H1 (cell line): ENCODE results near the gene DPEP2. TPM values are rescaled to one million over a fixed set of nuclear protein-coding genes. Genes with fewer than 3 reads are reported as not detected.

Experiments
- CTCF ChIA-PET: fragments of 300-600 bp; sonication (Branson Sonifier 250); formaldehyde crosslinking; loops from one replicate; lab custom pipeline; 2021; ENCODE audit not compliant: partially characterized antibody; lab: Charles Lee
- POLR2A ChIA-PET: fragments of 300-600 bp; sonication (Branson Sonifier 250); formaldehyde crosslinking; loops from one replicate; lab custom pipeline; 2021; ENCODE audit warnings: inconsistent platforms; ENCODE audit not compliant: partially characterized antibody; lab: Charles Lee
- DNase-seq, 2 experiments: peaks; one replicate each; pipeline versions ENCODE4 v3.0.0 to v3.0.0-alpha.2; 2010 to 2022; ENCODE audit warnings: low spot score in 2 of 2, low read depth in 1 of 2, mixed read lengths in 1 of 2
- FAIRE-seq: peaks from 2 replicates; lab custom pipeline; 2011; peaks lifted over from hg19 to GRCh38; lab: Jason Lieb, UNC
- H2AFZ ChIP-seq: 2 replicates; pipeline ENCODE4 v1.8.1; 2012; ENCODE audit warnings: low read length, inconsistent platforms
- H2AK5ac ChIP-seq: 2 replicates; pipeline ENCODE4 v1.6.1; 2013; ENCODE audit warnings: low read depth, low read length
- H2BK120ac ChIP-seq: replicated peaks from 2 replicates; pipeline ENCODE3; 2013; ENCODE audit warnings: low read depth, low read length, inconsistent platforms
- H2BK12ac ChIP-seq: 2 replicates; pipeline ENCODE4 v1.6.1; 2013; ENCODE audit warnings: low read depth, low read length
- H2BK15ac ChIP-seq: 2 replicates; pipeline ENCODE4 v1.6.1; 2013; ENCODE audit warnings: low read length
- H2BK20ac ChIP-seq: 2 replicates; pipeline ENCODE4 v1.6.1; 2013; ENCODE audit warnings: low read length
- H2BK5ac ChIP-seq: 2 replicates; pipeline ENCODE4 v1.6.1; 2013; ENCODE audit warnings: low read depth, low read length
- H3K14ac ChIP-seq: 2 replicates; pipeline ENCODE4 v1.6.1; 2013; ENCODE audit warnings: inconsistent platforms; ENCODE audit not compliant: insufficient read length
- H3K18ac ChIP-seq: 2 replicates; pipeline ENCODE4 v1.6.1; 2013; ENCODE audit warnings: low read length; ENCODE audit errors: extremely low read depth
- H3K23ac ChIP-seq: 2 replicates; pipeline ENCODE4 v1.6.1; 2013; ENCODE audit warnings: inconsistent platforms; ENCODE audit not compliant: insufficient read length
- H3K23me2 ChIP-seq: 2 replicates; pipeline ENCODE4 v1.6.1; 2013; ENCODE audit warnings: low read depth, low read length
- H3K27ac ChIP-seq: 2 replicates; pipeline ENCODE4 v1.6.1; 2011; ENCODE audit warnings: low read depth, low read length, inconsistent platforms
- H3K27me3 ChIP-seq, 4 experiments: replicated peaks in 1 of 4; 1 replicate in 1 of 4; 2 replicates in 3 of 4; pipeline versions ENCODE4 v1.6.1 to v1.8.1; 2011 to 2013; ENCODE audit warnings: low read length in 3 of 4, mild to moderate bottlenecking in 3 of 4, inconsistent platforms in 2 of 4, mixed read lengths in 2 of 4, moderate library complexity in 1 of 4; ENCODE audit not compliant: control insufficient read depth in 3 of 4, insufficient read depth in 3 of 4; ENCODE audit errors: extremely low read depth in 1 of 4
- H3K36me3 ChIP-seq, 4 experiments: 2 replicates each; pipeline versions ENCODE4 v1.6.1 to v1.8.1; 2011 to 2013; ENCODE audit warnings: mild to moderate bottlenecking in 4 of 4, low read length in 3 of 4, moderate library complexity in 2 of 4, control low read depth in 1 of 4, inconsistent platforms in 1 of 4; ENCODE audit not compliant: insufficient read depth in 4 of 4, control insufficient read depth in 2 of 4
- H3K4ac ChIP-seq: replicated peaks from 2 replicates; pipeline ENCODE3; 2013; ENCODE audit warnings: low read length, low read depth, mixed read lengths, inconsistent platforms; ENCODE audit not compliant: insufficient read length
- H3K4me1 ChIP-seq, 4 experiments: replicated peaks in 1 of 4; 1 replicate in 1 of 4; 2 replicates in 3 of 4; pipeline versions ENCODE4 v1.6.1 to v1.8.1; 2011 to 2013; ENCODE audit warnings: low read length in 3 of 4, inconsistent platforms in 2 of 4, mixed read lengths in 1 of 4; ENCODE audit not compliant: insufficient read depth in 4 of 4, control insufficient read depth in 3 of 4
- H3K4me2 ChIP-seq, 2 experiments: 2 replicates each; pipeline versions ENCODE4 v1.6.1 to v1.8.1; 2011 to 2013; ENCODE audit warnings: low read depth in 2 of 2, low read length in 2 of 2, control low read depth in 1 of 2, inconsistent platforms in 1 of 2, mild to moderate bottlenecking in 1 of 2; ENCODE audit not compliant: insufficient read depth in 1 of 2
- H3K4me3 ChIP-seq, 4 experiments: fragments of 200-600, 300-600 bp in 1 of 4; sonication (generic), shearing (Covaris generic), sonication (Bioruptor Twin) in 1 of 4; 2 replicates each; pipeline versions ENCODE4 v1.5.1 to v1.8.1; 2011 to 2016; ENCODE audit warnings: low read length in 4 of 4, low read depth in 3 of 4, control low read depth in 2 of 4, inconsistent platforms in 2 of 4, mild to moderate bottlenecking in 2 of 4, mixed read lengths in 1 of 4, moderate library complexity in 1 of 4; ENCODE audit not compliant: insufficient read depth in 2 of 4; ENCODE audit errors: extremely low read depth in 1 of 4
- H3K56ac ChIP-seq: replicated peaks from 2 replicates; pipeline ENCODE3; 2013; ENCODE audit warnings: low read depth, mild to moderate bottlenecking, mixed read lengths, low read length, inconsistent platforms; ENCODE audit not compliant: insufficient read length
- H3K79me1 ChIP-seq: 2 replicates; pipeline ENCODE4 v1.6.1; 2013; ENCODE audit warnings: low read depth, low read length, control low read depth
- H3K79me2 ChIP-seq, 2 experiments: 2 replicates each; pipeline versions ENCODE4 v1.6.1 to v1.8.1; 2012 to 2013; ENCODE audit warnings: low read length in 2 of 2, mild to moderate bottlenecking in 2 of 2, inconsistent platforms in 1 of 2; ENCODE audit not compliant: insufficient read depth in 2 of 2, control insufficient read depth in 1 of 2
- H3K9ac ChIP-seq, 4 experiments: replicated peaks in 1 of 4; 1 replicate in 1 of 4; 2 replicates in 3 of 4; pipeline versions ENCODE4 v1.6.1 to v1.8.1; 2011 to 2013; ENCODE audit warnings: low read depth in 3 of 4, low read length in 3 of 4, control low read depth in 2 of 4, mild to moderate bottlenecking in 2 of 4, moderate library complexity in 2 of 4, inconsistent platforms in 1 of 4; ENCODE audit errors: extremely low read depth in 1 of 4
- H3K9me3 ChIP-seq, 2 experiments: 2 replicates each; pipeline versions ENCODE4 v1.6.1 to v1.8.1; 2012 to 2013; ENCODE audit warnings: mild to moderate bottlenecking in 2 of 2, moderate library complexity in 2 of 2, control low read depth in 1 of 2, inconsistent platforms in 1 of 2, low read depth in 1 of 2, low read length in 1 of 2, mixed read lengths in 1 of 2; ENCODE audit not compliant: insufficient read depth in 2 of 2
- H4K20me1 ChIP-seq, 2 experiments: replicated peaks in 1 of 2; 2 replicates each; pipeline versions ENCODE3 to v1.8.1; 2011 to 2013; ENCODE audit warnings: inconsistent platforms in 2 of 2, low read length in 2 of 2, mild to moderate bottlenecking in 1 of 2; ENCODE audit not compliant: insufficient read depth in 2 of 2, control insufficient read depth in 1 of 2
- H4K5ac ChIP-seq: 2 replicates; pipeline ENCODE4 v1.6.1; 2013; ENCODE audit warnings: low read length, low read depth, mixed read lengths, inconsistent platforms; ENCODE audit not compliant: insufficient read length
- H4K8ac ChIP-seq: 2 replicates; pipeline ENCODE4 v1.8.0; 2013; ENCODE audit warnings: mild to moderate bottlenecking, moderate library complexity, low read length, inconsistent platforms; ENCODE audit not compliant: insufficient read depth; ENCODE audit errors: extremely low read depth
- H4K91ac ChIP-seq: replicated peaks from 2 replicates; pipeline ENCODE3; 2013; ENCODE audit warnings: low read length, mixed read lengths, inconsistent platforms; ENCODE audit not compliant: insufficient read length
- ZNF274 ChIP-seq: IDR thresholded peaks from 2 replicates; pipeline ENCODE4 v1.7.0; 2012; ENCODE audit warnings: low read length, borderline replicate concordance; ENCODE audit errors: extremely low read depth
- WGBS, 2 experiments: shearing (Covaris generic) in 1 of 2; methylation state at CpG; one replicate each; pipeline versions ENCODE4 v1.1.6 to v1.1.7; 2013 to 2015; ENCODE audit warnings: low lambda C conversion rate in 2 of 2, mixed read lengths in 2 of 2, inconsistent platforms in 1 of 2, low coverage in 1 of 2, missing lambda C conversion rate in 1 of 2; ENCODE audit not compliant: insufficient replicate concordance in 2 of 2, insufficient coverage in 1 of 2, insufficient read length in 1 of 2; ENCODE audit errors: extremely low coverage in 1 of 2, missing lambda C conversion rate in 1 of 2; 5-methylcytosine and 5-hydroxymethylcytosine counted together
- polyA plus RNA-seq, 7 experiments: library from polyadenylated mRNA; depleted of rRNA in 3 of 7; stranded (reverse) in 5 of 7; unstranded in 2 of 7; fragments of >200 nt in 5 of 7; fragments of 200-250 nt in 2 of 7; gene quantifications; 1 replicate in 5 of 7; 2 replicates in 1 of 7; 4 replicates in 1 of 7; pipeline versions ENCODE4 v1.2.1 to v1.2.3, GENCODE V29; 2011 to 2013; ENCODE audit warnings: missing spikeins in 2 of 7, mixed read lengths in 2 of 7
- total RNA-seq: library from RNA; stranded (reverse); fragmentation: NEBNext Ultra II Directional; extraction: Animal tissue kit (Norgen Biotek cat#: 25700); gene quantifications from 2 replicates; pipeline ENCODE4 v1.2.1, GENCODE V29; 2021

The DPEP2 gene
- total and polyA plus RNA-seq, 2 of the 8 experiments (the other 6 are each of a cell fraction or from before 2014, with no cell fraction given): not detected

GRCh38 chr16:68028996-68029395, 29.7 kb upstream of the DPEP2 start:
- peaks cover 0 to 8% (median 3%) of the 10 kb centered on the region in 4 experiments; a peak in 6 of 8 replicates for H3K36me3 ChIP-seq
- no peaks in the 10 kb centered on the region for H3K4me1 ChIP-seq
- FAIRE-seq: no peak
- no peak overlapping the region for H4K91ac ChIP-seq
- H3K27me3 ChIP-seq: no peaks in the 10 kb centered on the region
- H2AK5ac ChIP-seq: no peak overlapping the region
- no peaks in the 10 kb centered on the region for H3K9me3 ChIP-seq
- no peak overlapping the region for H3K56ac ChIP-seq
- H2BK5ac ChIP-seq: no peak overlapping the region
- no peaks in the 10 kb centered on the region for H4K20me1 ChIP-seq
- peaks cover 2% of the 10 kb centered on the region for H3K79me1 ChIP-seq
- H3K4me2 ChIP-seq: no peak overlapping the region
- no peak overlapping the region for H2BK15ac ChIP-seq
- H2BK20ac ChIP-seq: no peak overlapping the region
- H3K79me2 ChIP-seq: 0 out of 4 replicates have a peak, but pooled peaks cover 0 to 7% of the 10 kb centered on the region in 2 experiments
- no peak overlapping the region for H2AFZ ChIP-seq
- H3K14ac ChIP-seq: no peak overlapping the region
- no peak overlapping the region for H3K27ac ChIP-seq
- ChIA-PET POLR2A (interaction anchor here (0.7 to 1.6 kb wide), 5 partner anchors 23 to 400 kb away, joined by 3 to 5 read pairs (median 4); partner anchors contain the start of gene PSMB10), CTCF (interaction anchor here (0.6 to 2.2 kb wide), 11 partner anchors 10 to 366 kb away, joined by 3 to 18 read pairs (median 4); no protein-coding TSS in a partner anchor)
- no peak overlapping the region for H3K4me3 ChIP-seq
- no peak for DNase-seq
- H3K9ac ChIP-seq: no peak overlapping the region
- no peak overlapping the region for H3K18ac ChIP-seq
- H2BK120ac ChIP-seq: no peak overlapping the region
- H3K4ac ChIP-seq: no peak overlapping the region
- no peak overlapping the region for H3K23ac ChIP-seq
- no peaks in the 10 kb centered on the region for H3K23me2 ChIP-seq
- no peak overlapping the region for H2BK12ac ChIP-seq
- WGBS, 2 experiments: 94% methylated on average over 3 of the region's 3 CpGs; no CpG with 5 or more reads in 1 of the 2 experiments
- H4K5ac ChIP-seq: no peak overlapping the region
- no peak overlapping the region for H4K8ac ChIP-seq
- TF ChIP-seq ZNF274: no peak
